Chondrocyte (in vitro differentiated cells): ENCODE measurements around the gene TMEM63A. TPM values are rescaled to one million over a fixed set of nuclear protein-coding genes. Genes with fewer than 3 reads are reported as not detected.

Source experiments
- DNase-seq: peaks from one replicate; pipeline ENCODE4 v3.0.0; 2021; ENCODE audit warnings: mixed read lengths, low spot score
- H3K27ac Mint-ChIP-seq: one replicate; pipeline ENCODE4 v1.8.0; 2021; ENCODE audit warnings: mild to moderate bottlenecking, moderate library complexity, mixed read lengths; ENCODE audit not compliant: unreplicated experiment
- H3K27me3 Mint-ChIP-seq: 2 replicates; pipeline ENCODE4 v1.8.0; 2021; ENCODE audit warnings: low read depth, mixed read lengths
- H3K36me3 Mint-ChIP-seq: 2 replicates; pipeline ENCODE4 v1.8.0; 2021; ENCODE audit warnings: low read depth, mixed read lengths
- H3K4me1 Mint-ChIP-seq: 2 replicates; pipeline ENCODE4 v1.8.0; 2021; ENCODE audit warnings: low read depth, mild to moderate bottlenecking, mixed read lengths
- H3K4me3 Mint-ChIP-seq: one replicate; pipeline ENCODE4 v1.8.0; 2021; ENCODE audit warnings: mild to moderate bottlenecking, moderate library complexity, mixed read lengths; ENCODE audit not compliant: unreplicated experiment
- H3K9me3 Mint-ChIP-seq: 2 replicates; pipeline ENCODE4 v1.8.0; 2021; ENCODE audit warnings: low read depth, mixed read lengths
- CTCF ChIP-seq: fragments of 200-600 bp; sonication (generic); IDR thresholded peaks from 2 replicates; pipeline ENCODE4 v1.5.0; 2021; ENCODE audit warnings: antibody characterized with exemption, mild to moderate bottlenecking, moderate library complexity
- total RNA-seq: library from RNA; stranded (reverse); gene quantifications from 3 replicates; pipeline ENCODE4 v1.2.1, GENCODE V29; 2021

TMEM63A gene
- total RNA-seq, 1 donor from 2014 or later, result 50.3 TPM

DNA sequence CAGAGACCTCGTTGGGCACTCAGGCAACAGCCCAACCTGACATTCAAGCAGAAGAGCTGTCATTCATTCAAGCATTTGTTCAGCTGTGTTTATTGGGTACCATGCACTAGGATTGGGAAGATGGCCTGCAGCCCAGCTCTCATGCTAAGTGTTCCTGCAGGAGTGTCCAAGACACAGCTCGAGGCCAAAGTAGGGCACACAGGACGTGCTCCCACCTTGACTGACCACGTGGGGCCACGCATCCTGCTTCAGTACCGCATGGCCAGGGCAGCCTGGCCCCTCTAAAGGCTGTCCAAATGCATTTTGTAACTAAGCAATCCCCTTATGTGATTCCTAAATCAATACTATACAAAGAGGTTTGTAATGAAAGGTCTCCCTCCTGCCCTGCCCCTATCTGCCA, 32.2 kb upstream of the TMEM63A start:
- H3K27me3 Mint-ChIP-seq, result no peaks in the 10 kb centered on the region
- TF ChIP-seq CTCF, result no peak
- no peak overlapping the region for H3K4me3 Mint-ChIP-seq
- peaks cover 12% of the 10 kb centered on the region for H3K4me1 Mint-ChIP-seq
- peaks cover 7% of the 10 kb centered on the region for H3K36me3 Mint-ChIP-seq
- peak; percentile 55 for DNase-seq
- no peaks in the 10 kb centered on the region for H3K9me3 Mint-ChIP-seq
- H3K27ac Mint-ChIP-seq, result no peak overlapping the region

DNA sequence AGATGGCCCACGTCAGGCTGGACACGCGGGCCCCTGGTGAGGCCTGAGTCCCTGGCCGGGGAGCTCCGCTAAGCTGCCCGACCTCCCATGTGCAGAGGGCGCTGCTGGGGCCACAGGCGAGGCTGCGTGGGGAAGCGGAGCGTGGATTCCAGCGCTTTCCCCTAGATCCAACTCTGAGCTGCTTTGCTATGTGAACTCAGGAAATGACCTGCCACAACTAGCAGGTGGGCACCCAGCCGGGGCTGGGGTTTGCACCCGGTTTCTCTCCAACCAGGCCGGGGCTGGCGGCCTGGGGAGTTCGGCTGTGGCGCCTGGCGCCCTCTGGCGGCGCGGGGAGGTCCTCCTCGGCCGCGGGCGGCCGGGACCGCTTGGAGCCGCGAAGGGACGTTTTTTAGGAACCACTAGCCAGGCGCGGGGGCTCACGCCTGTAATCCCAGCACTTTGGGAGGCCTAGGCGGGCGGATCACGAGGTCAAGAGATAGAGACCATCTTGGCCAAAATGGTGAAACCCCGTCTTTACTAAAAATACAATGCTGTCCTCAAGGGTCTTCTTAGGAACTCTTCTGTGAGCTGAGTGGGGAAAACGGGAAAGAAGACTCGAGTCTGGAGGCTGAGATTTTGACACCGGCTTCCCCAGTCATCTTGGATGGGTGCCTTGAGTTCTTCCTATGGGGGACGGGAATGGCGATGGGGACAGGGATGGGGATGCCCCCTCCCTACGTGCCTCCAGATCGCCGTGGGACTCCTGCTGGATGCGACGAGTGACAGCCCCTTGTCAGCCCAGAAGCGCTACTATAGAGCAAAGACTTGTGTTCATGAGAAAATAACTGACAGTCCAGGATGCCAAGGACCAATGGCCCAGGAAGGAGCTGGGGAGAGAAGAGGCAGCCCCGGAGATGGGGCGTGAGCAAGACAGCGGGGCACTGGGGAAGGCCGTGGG, 29.3 kb upstream of the TMEM63A start:
- Mint-ChIP-seq H3K4me1 (peaks cover 3% of the 10 kb centered on the region), H3K27me3 (no peaks in the 10 kb centered on the region), H3K36me3 (peaks cover 4% of the 10 kb centered on the region), H3K4me3 (no peak overlapping the region), H3K9me3 (no peaks in the 10 kb centered on the region), H3K27ac (no peak overlapping the region)
- TF ChIP-seq CTCF, result peak; percentile 93
- DNase-seq, result peak; percentile 72

DNA sequence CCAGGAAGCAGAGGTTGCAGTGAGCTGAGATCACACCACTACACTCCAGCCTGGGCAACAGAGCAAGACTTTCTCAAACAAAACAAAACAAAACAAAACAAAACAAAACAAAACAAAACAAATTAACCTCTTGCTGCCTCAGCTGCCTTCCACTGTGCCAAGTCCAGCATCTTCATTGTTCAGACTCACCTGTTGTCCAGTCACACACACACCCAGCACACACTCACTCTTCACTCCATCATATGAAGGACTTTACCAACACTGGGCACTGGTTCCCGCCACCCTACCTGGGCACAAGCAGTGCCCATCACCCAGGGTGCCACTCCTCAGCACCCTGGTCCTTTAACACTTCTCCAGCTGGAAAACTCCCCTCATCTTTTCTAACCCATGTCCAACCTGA, 27.3 kb upstream of the TMEM63A start:
- H3K9me3 Mint-ChIP-seq, result no peaks in the 10 kb centered on the region

GRCh38 chr1:225908773-225909172, 26.6 kb upstream of the TMEM63A start:
- Mint-ChIP-seq H3K27ac (no peak overlapping the region), H3K36me3 (peaks cover 2% of the 10 kb centered on the region), H3K4me1 (peaks cover 3% of the 10 kb centered on the region), H3K27me3 (no peaks in the 10 kb centered on the region), H3K4me3 (no peak overlapping the region), H3K9me3 (no peaks in the 10 kb centered on the region)
- no peak for TF ChIP-seq CTCF
- no peak for DNase-seq

More for the DNA sequence above, 27.3 kb upstream of the TMEM63A start:
- H3K27me3 Mint-ChIP-seq, result no peaks in the 10 kb centered on the region
- peaks cover 3% of the 10 kb centered on the region for H3K4me1 Mint-ChIP-seq
- no peak for DNase-seq
- H3K36me3 Mint-ChIP-seq, result peaks cover 2% of the 10 kb centered on the region
- no peak overlapping the region for H3K4me3 Mint-ChIP-seq
- H3K27ac Mint-ChIP-seq, result no peak overlapping the region
- no peak for TF ChIP-seq CTCF

GRCh38 chr1:225908013-225908640, 25.9 kb upstream of the TMEM63A start:
- no peaks in the 10 kb centered on the region for H3K27me3 Mint-ChIP-seq
- no peak overlapping the region for H3K27ac Mint-ChIP-seq
- TF ChIP-seq CTCF, result no peak
- peaks cover 2% of the 10 kb centered on the region for H3K36me3 Mint-ChIP-seq
- no peak for DNase-seq
- no peaks in the 10 kb centered on the region for H3K9me3 Mint-ChIP-seq
- H3K4me1 Mint-ChIP-seq, result peaks cover 3% of the 10 kb centered on the region
- no peak overlapping the region for H3K4me3 Mint-ChIP-seq
